Chondrocyte (in vitro differentiated cells): ENCODE measurements around the gene TSHZ2. TPM values are rescaled to one million over a fixed set of nuclear protein-coding genes. Genes with fewer than 3 reads are reported as not detected.

Experiments
- DNase-seq: peaks from one replicate; pipeline ENCODE4 v3.0.0; 2021; ENCODE audit warnings: mixed read lengths, low spot score
- H3K27ac Mint-ChIP-seq: one replicate; pipeline ENCODE4 v1.8.0; 2021; ENCODE audit warnings: mild to moderate bottlenecking, moderate library complexity, mixed read lengths; ENCODE audit not compliant: unreplicated experiment
- H3K27me3 Mint-ChIP-seq: 2 replicates; pipeline ENCODE4 v1.8.0; 2021; ENCODE audit warnings: low read depth, mixed read lengths
- H3K36me3 Mint-ChIP-seq: 2 replicates; pipeline ENCODE4 v1.8.0; 2021; ENCODE audit warnings: low read depth, mixed read lengths
- H3K4me1 Mint-ChIP-seq: 2 replicates; pipeline ENCODE4 v1.8.0; 2021; ENCODE audit warnings: low read depth, mild to moderate bottlenecking, mixed read lengths
- H3K4me3 Mint-ChIP-seq: one replicate; pipeline ENCODE4 v1.8.0; 2021; ENCODE audit warnings: mild to moderate bottlenecking, moderate library complexity, mixed read lengths; ENCODE audit not compliant: unreplicated experiment
- H3K9me3 Mint-ChIP-seq: 2 replicates; pipeline ENCODE4 v1.8.0; 2021; ENCODE audit warnings: low read depth, mixed read lengths
- total RNA-seq: library from RNA; stranded (reverse); gene quantifications from 3 replicates; pipeline ENCODE4 v1.2.1, GENCODE V29; 2021
- TF ChIP-seq, protein P1 (sequence below): fragments of 200-600 bp; sonication (generic); IDR thresholded peaks from 2 replicates; pipeline ENCODE4 v1.5.0; 2021; ENCODE audit warnings: antibody characterized with exemption, mild to moderate bottlenecking, moderate library complexity

Gene TSHZ2
- total RNA-seq, 1 donor from 2014 or later = 0.37 TPM

DNA sequence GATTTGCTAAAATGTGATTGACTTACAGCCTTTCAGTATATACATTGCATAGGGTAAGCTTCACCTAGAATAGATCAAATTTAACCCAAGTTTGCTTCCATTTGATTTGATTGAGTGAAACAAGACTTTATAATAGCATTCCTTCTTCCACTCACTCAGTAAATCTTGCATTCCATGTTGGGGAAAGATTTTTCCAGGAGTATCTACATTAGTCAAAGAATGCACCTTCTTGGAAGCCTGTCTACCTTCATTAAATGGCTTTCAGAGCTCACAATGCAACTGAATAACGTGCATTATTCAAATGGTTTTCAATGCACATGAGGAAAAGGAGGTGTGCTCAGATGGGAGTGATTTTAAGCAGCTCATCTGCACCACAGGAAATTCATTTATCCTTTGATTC, 38.3 kb upstream of the TSHZ2 start:
- peaks cover 4% of the 10 kb centered on the region for H3K9me3 Mint-ChIP-seq
- no peak for DNase-seq
- no peaks in the 10 kb centered on the region for H3K36me3 Mint-ChIP-seq
- no peaks in the 10 kb centered on the region for H3K4me1 Mint-ChIP-seq
- H3K27ac Mint-ChIP-seq = no peak overlapping the region
- TF ChIP-seq, protein P1, sequence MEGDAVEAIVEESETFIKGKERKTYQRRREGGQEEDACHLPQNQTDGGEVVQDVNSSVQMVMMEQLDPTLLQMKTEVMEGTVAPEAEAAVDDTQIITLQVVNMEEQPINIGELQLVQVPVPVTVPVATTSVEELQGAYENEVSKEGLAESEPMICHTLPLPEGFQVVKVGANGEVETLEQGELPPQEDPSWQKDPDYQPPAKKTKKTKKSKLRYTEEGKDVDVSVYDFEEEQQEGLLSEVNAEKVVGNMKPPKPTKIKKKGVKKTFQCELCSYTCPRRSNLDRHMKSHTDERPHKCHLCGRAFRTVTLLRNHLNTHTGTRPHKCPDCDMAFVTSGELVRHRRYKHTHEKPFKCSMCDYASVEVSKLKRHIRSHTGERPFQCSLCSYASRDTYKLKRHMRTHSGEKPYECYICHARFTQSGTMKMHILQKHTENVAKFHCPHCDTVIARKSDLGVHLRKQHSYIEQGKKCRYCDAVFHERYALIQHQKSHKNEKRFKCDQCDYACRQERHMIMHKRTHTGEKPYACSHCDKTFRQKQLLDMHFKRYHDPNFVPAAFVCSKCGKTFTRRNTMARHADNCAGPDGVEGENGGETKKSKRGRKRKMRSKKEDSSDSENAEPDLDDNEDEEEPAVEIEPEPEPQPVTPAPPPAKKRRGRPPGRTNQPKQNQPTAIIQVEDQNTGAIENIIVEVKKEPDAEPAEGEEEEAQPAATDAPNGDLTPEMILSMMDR = no peak
- no peaks in the 10 kb centered on the region for H3K27me3 Mint-ChIP-seq
- no peak overlapping the region for H3K4me3 Mint-ChIP-seq

DNA sequence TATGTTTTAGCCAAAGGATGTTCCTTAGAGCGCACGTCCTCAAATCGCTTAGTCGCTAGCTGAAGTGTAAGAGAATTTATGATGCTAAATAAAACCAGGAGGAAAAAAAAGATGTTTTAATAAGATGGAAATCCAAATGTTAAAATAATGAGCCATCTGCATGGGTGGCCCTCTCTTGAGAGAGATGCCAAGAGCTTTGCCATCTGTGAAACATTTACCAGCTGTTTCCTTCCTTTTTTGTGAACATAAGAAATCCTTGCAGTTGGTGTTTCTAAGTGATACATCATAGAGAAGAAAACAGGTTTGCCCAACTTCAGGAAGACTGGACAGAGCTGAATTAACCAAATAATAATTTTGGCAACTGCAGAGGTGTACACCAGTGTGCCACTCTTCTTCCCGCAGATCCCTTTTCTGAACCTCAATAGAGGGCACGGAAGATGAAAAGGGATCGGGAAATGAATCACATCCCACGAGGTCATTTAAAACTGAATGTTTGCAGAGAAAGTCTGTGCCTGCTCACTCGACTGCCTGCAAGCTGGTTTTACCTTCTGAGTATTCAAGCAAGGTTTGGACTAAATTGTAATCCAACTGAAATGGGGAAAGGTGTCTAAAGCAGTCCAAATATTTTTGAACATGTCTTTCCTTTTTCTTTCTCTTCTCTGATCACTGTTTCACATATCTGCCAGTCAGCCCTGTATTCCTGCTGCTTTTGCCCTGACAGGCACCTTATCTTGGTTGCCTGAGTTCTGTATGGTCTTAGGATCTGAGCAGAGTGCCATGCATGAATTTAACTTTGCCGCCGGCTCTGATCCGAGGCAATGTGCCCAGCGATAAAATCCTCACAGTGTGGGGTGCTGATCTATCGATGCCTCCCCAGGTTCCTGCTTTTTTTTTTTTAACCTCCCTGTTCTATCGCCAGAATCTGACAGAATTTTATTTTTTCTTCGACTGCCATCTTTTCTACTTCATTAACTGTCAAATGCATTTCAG, 35.5 kb upstream of the TSHZ2 start:
- TF ChIP-seq, protein P1 = no peak
- Mint-ChIP-seq H3K36me3 (no peaks in the 10 kb centered on the region), H3K27me3 (no peaks in the 10 kb centered on the region), H3K27ac (no peak overlapping the region), H3K4me3 (no peak overlapping the region), H3K4me1 (no peaks in the 10 kb centered on the region), H3K9me3 (peaks cover 4% of the 10 kb centered on the region)
- DNase-seq = no peak

DNA sequence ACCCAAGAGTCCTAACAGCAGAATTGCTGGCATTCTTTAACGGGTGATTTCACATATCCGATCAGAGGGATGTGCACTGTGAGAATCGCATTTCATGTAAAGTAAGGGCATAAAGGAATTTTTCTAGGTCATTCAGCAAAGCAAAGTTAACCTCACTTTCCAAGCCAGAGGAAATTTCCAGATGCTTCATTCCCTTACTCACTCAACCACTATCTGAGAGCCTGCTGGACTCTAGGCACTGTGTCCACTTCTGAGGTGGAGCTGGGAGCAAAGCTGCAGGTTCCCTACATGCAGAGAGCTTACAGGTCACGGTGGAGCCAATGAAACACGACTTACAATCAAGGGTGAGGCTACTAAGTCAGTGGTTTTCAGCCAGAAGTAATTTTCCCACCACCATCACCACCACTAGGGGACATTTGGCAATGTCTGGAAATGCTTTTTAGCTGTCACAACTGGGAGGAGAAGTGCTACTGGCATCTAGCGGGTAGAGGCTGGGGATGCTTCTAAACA, 34.5 kb upstream of the TSHZ2 start:
- TF ChIP-seq, protein P1 = no peak
- Mint-ChIP-seq H3K4me3 (no peak overlapping the region), H3K4me1 (no peaks in the 10 kb centered on the region), H3K36me3 (no peaks in the 10 kb centered on the region), H3K27me3 (no peaks in the 10 kb centered on the region), H3K27ac (no peak overlapping the region), H3K9me3 (peaks cover 4% of the 10 kb centered on the region)
- no peak for DNase-seq

DNA sequence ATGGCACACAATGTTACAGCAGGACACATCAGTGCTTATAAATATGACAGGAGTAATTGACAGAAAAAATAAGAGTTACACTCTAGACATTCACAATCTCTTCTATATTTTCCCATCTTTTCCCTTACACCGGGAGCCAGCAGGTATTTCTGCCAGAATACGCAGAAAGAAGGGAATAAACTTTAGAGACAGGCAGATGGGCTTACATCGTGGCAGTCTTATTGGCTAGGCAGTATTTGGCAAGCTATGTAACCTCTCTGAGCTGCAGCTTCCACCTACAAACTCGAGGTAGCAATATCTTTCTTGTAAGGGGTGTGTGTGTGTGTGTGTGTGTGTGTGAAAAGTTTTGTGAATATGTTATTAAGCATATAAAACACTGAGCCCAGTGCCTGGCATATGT, 33.0 kb upstream of the TSHZ2 start:
- no peak for DNase-seq
- TF ChIP-seq, protein P1 = no peak
- H3K27me3 Mint-ChIP-seq = no peaks in the 10 kb centered on the region
- H3K36me3 Mint-ChIP-seq = no peaks in the 10 kb centered on the region
- H3K4me1 Mint-ChIP-seq = no peaks in the 10 kb centered on the region
- H3K4me3 Mint-ChIP-seq = no peak overlapping the region
- H3K9me3 Mint-ChIP-seq = peaks cover 10% of the 10 kb centered on the region
- no peak overlapping the region for H3K27ac Mint-ChIP-seq

DNA sequence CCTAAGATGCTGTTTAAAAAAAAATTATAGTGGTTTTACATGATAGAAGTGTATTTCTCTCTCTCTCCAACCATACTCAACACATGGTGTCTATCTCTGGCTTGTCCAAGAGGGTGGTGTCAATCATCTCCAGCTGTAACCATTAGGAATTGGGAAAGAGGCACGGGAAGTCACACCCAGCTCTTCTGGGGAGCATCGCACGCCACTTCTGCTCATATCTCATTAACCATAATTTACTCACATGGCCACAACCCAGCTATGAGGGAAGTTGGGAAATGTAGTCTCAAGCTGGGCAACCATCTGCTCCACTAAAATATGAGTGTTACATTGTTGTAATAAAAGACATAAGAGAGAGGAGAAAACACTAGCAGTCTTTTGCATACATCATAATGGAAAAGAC, 30.4 kb upstream of the TSHZ2 start:
- Mint-ChIP-seq H3K9me3 (peaks cover 6% of the 10 kb centered on the region), H3K4me1 (no peaks in the 10 kb centered on the region), H3K27ac (no peak overlapping the region), H3K36me3 (no peaks in the 10 kb centered on the region), H3K4me3 (no peak overlapping the region), H3K27me3 (no peaks in the 10 kb centered on the region)
- TF ChIP-seq, protein P1 = no peak
- no peak for DNase-seq
